SK-N-SH treated with all-trans-retinoic acid at 6 μM for 48 hours (cell line): ENCODE measurements around the gene LFNG.

Source experiments
- ATAC-seq: fragments of 200-7000 bp; cut with Tn5 transposase; 3 replicates; pipeline ENCODE4 v1.9.1; 2020; ENCODE audit warnings: mild to moderate bottlenecking, moderate library complexity
- ARNTL ChIP-seq: fragments of 450-650 bp; formaldehyde crosslinking; IDR thresholded peaks from 2 replicates; pipeline ENCODE4 v1.5.0; 2020; ENCODE audit warnings: low read depth, mild to moderate bottlenecking, moderate library complexity, borderline replicate concordance
- BACH2 ChIP-seq: fragments of 250-450 bp; sonication (Bioruptor Pico); IDR thresholded peaks from 2 replicates; pipeline ENCODE4 v1.9.0; 2021; ENCODE audit warnings: mild to moderate bottlenecking, borderline replicate concordance
- CREB5 ChIP-seq: fragments of 250-450 bp; sonication (Bioruptor Pico); IDR thresholded peaks from 2 replicates; pipeline ENCODE4 v1.5.1; 2020; ENCODE audit warnings: low read depth, mild to moderate bottlenecking, moderate library complexity
- CSDC2 ChIP-seq: fragments of 250-450 bp; sonication (Bioruptor Pico); IDR thresholded peaks from 2 replicates; pipeline ENCODE4 v1.5.0; 2020; ENCODE audit warnings: mild to moderate bottlenecking, moderate library complexity
- CSRNP3 ChIP-seq: fragments of 250-450 bp; sonication (Bioruptor Pico); IDR thresholded peaks from 2 replicates; pipeline ENCODE4 v1.5.1; 2021; ENCODE audit warnings: mild to moderate bottlenecking, moderate library complexity
- ESRRG ChIP-seq: fragments of 250-450 bp; sonication (Bioruptor Pico); IDR thresholded peaks from 2 replicates; pipeline ENCODE4 v1.6.1; 2021; ENCODE audit warnings: mild to moderate bottlenecking
- GLIS3 ChIP-seq: fragments of 250-450 bp; sonication (Bioruptor Pico); IDR thresholded peaks from 2 replicates; pipeline ENCODE4 v1.5.0; 2020; ENCODE audit warnings: mild to moderate bottlenecking, moderate library complexity
- ISL1 ChIP-seq: fragments of 250-450 bp; sonication (Bioruptor Pico); IDR thresholded peaks from 2 replicates; pipeline ENCODE4 v2.1.2; 2022; ENCODE audit warnings: mild to moderate bottlenecking, moderate library complexity
- OSR1 ChIP-seq: fragments of 250-450 bp; sonication (Bioruptor Pico); IDR thresholded peaks from 2 replicates; pipeline ENCODE4 v1.8.0; 2022; ENCODE audit warnings: moderate library complexity, mild to moderate bottlenecking, inconsistent platforms
- PATZ1 ChIP-seq: fragments of 250-450 bp; sonication (Bioruptor Pico); IDR thresholded peaks from 2 replicates; pipeline ENCODE4 v1.8.0; 2020; ENCODE audit warnings: mild to moderate bottlenecking, moderate library complexity, borderline replicate concordance
- POU6F1 ChIP-seq: fragments of 250-450 bp; sonication (Bioruptor Pico); IDR thresholded peaks from 2 replicates; pipeline ENCODE4 v1.8.0; 2021; ENCODE audit warnings: low read depth, mild to moderate bottlenecking, moderate library complexity, borderline replicate concordance
- PPARA ChIP-seq: fragments of 250-450 bp; sonication (Bioruptor Pico); IDR thresholded peaks from 2 replicates; pipeline ENCODE4 v1.5.0; 2020; ENCODE audit warnings: mild to moderate bottlenecking, borderline replicate concordance
- RARB ChIP-seq: fragments of 250-450 bp; sonication (Bioruptor Pico); IDR thresholded peaks from 2 replicates; pipeline ENCODE4 v1.8.0; 2021; ENCODE audit warnings: mild to moderate bottlenecking, moderate library complexity
- SNAI2 ChIP-seq: fragments of 250-450 bp; sonication (Bioruptor Pico); IDR thresholded peaks from 2 replicates; pipeline ENCODE4 v1.5.0; 2020; ENCODE audit warnings: mild to moderate bottlenecking, moderate library complexity
- TCF4 ChIP-seq: fragments of 250-450 bp; sonication (Bioruptor Pico); IDR thresholded peaks from 2 replicates; pipeline ENCODE4 v1.8.0; 2021; ENCODE audit warnings: mild to moderate bottlenecking, moderate library complexity, borderline replicate concordance
- TOX ChIP-seq: fragments of 250-450 bp; sonication (Bioruptor Pico); IDR thresholded peaks from 2 replicates; pipeline ENCODE4 v1.8.0; 2021; ENCODE audit warnings: mild to moderate bottlenecking, moderate library complexity, borderline replicate concordance
- TSHZ2 ChIP-seq: fragments of 250-450 bp; sonication (Bioruptor Pico); IDR thresholded peaks from 2 replicates; pipeline ENCODE4 v1.5.0; 2020; ENCODE audit warnings: mild to moderate bottlenecking, moderate library complexity
- ZC3H10 ChIP-seq: fragments of 250-450 bp; sonication (Bioruptor Pico); IDR thresholded peaks from 2 replicates; pipeline ENCODE4 v1.5.1; 2021; ENCODE audit warnings: mild to moderate bottlenecking, moderate library complexity
- ZFP3 ChIP-seq: fragments of 250-450 bp; sonication (Bioruptor Pico); IDR thresholded peaks from 2 replicates; pipeline ENCODE4 v1.5.0; 2020; ENCODE audit warnings: mild to moderate bottlenecking, moderate library complexity
- ZFP30 ChIP-seq: fragments of 450-650 bp; formaldehyde crosslinking; IDR thresholded peaks from 2 replicates; pipeline ENCODE4 v1.5.0; 2022; ENCODE audit warnings: mild to moderate bottlenecking, moderate library complexity
- ZNF565 ChIP-seq: fragments of 450-650 bp; formaldehyde crosslinking; conservative IDR thresholded peaks from 2 replicates; pipeline ENCODE4 v1.5.0; 2020; ENCODE audit warnings: low read depth, mild to moderate bottlenecking, moderate library complexity
- ZNF70 ChIP-seq: fragments of 450-650 bp; formaldehyde crosslinking; IDR thresholded peaks from 2 replicates; pipeline ENCODE4 v1.5.0; 2020; ENCODE audit warnings: mild to moderate bottlenecking, moderate library complexity
- ZNF8 ChIP-seq: fragments of 450-650 bp; formaldehyde crosslinking; IDR thresholded peaks from 2 replicates; pipeline ENCODE4 v1.5.0; 2020; ENCODE audit warnings: mild to moderate bottlenecking, moderate library complexity

LFNG gene

GRCh38 chr7:2512713-2513112 lies 6.9 kb upstream of the LFNG start:
- ATAC-seq: no peak
- TF ChIP-seq CSRNP3 (CRISPR knock-in tag) (no peak), ZNF8 (CRISPR knock-in tag) (no peak), ZNF565 (CRISPR knock-in tag) (no peak), CSDC2 (CRISPR knock-in tag) (no peak), ARNTL (CRISPR knock-in tag) (no peak), ZFP30 (CRISPR knock-in tag) (no peak), BACH2 (CRISPR knock-in tag) (no peak), ZFP3 (no peak), ZNF70 (no peak), PATZ1 (CRISPR knock-in tag) (no peak), TCF4 (CRISPR knock-in tag) (no peak), ZC3H10 (CRISPR knock-in tag) (no peak), CREB5 (CRISPR knock-in tag) (no peak)

- TF ChIP-seq ZFP30 (CRISPR knock-in tag) (no peak), PPARA (no peak), ESRRG (CRISPR knock-in tag) (no peak), CSRNP3 (CRISPR knock-in tag) (0 out of 2 replicates have a peak, but pooled peaks have one; percentile 20), ZFP3 (no peak), ZNF8 (CRISPR knock-in tag) (0 out of 2 replicates have a peak, but pooled peaks have one; percentile 40), GLIS3 (CRISPR knock-in tag) (no peak), ZC3H10 (CRISPR knock-in tag) (no peak), SNAI2 (CRISPR knock-in tag) (no peak), TCF4 (CRISPR knock-in tag) (peak; percentile 98), ZNF565 (CRISPR knock-in tag) (peak; percentile 78; the same call in 1 of the 2 replicates), TSHZ2 (peak; percentile 93; the same call in 1 of the 2 replicates), BACH2 (CRISPR knock-in tag) (no peak), PATZ1 (CRISPR knock-in tag) (no peak), RARB (no peak), OSR1 (no peak), ZNF70 (peak; percentile 62; the same call in 1 of the 2 replicates), ARNTL (CRISPR knock-in tag) (no peak), CREB5 (CRISPR knock-in tag) (no peak), POU6F1 (CRISPR knock-in tag) (no peak), ISL1 (CRISPR knock-in tag) (no peak), CSDC2 (CRISPR knock-in tag) (no peak), TOX (CRISPR knock-in tag) (no peak)
- no peak; the same call in 2 of the 3 replicates for ATAC-seq
Observed at GRCh38 chr7:2513702-2514101, 5.9 kb upstream of the LFNG start.
